SKM-1 treated with dmso at 0.1 percent for 144 hours (cell line): ENCODE results near the gene TSPYL1.
"Not testable (repeated sequence)": the region's sequence is repeated elsewhere in the genome, so short reads cannot be mapped to it uniquely, and the experiment has no call there.

ENCODE experiments used
- DNase-seq: peaks from one replicate; lab custom pipeline; 2025; ENCODE audit not compliant: unreplicated experiment; lab: John Stamatoyannopoulos, UW

The TSPYL1 gene

GRCh38 chr6:116279232-116280160 is at the start of gene TSPYL1:
Gene TSPYL1, minus strand, starts transcription at chr6:116279930. Its CDS starts 100 bp downstream, at chr6:116279830.
- DNase-seq, result peak; percentile 96

GRCh38 chr6:116329156-116329555 is 49.4 kb upstream of the TSPYL1 start:
- no peak for DNase-seq

GRCh38 chr6:116328528-116328903 is 48.8 kb upstream of the TSPYL1 start:
- no peak for DNase-seq

GRCh38 chr6:116327803-116328527 is 48.2 kb upstream of the TSPYL1 start:
- DNase-seq, result no peak

- no peak for DNase-seq
These were observed 47.3 kb upstream of the TSPYL1 start for GRCh38 chr6:116326996-116327395.

GRCh38 chr6:116326181-116326671 is 46.5 kb upstream of the TSPYL1 start:
- DNase-seq, result no peak

GRCh38 chr6:116325634-116326132 is 46.0 kb upstream of the TSPYL1 start:
- DNase-seq, result not testable (repeated sequence)

- DNase-seq, result no peak
These were observed 44.1 kb upstream of the TSPYL1 start for GRCh38 chr6:116323863-116324262.

GRCh38 chr6:116321933-116322332 is 42.2 kb upstream of the TSPYL1 start:
- DNase-seq, result not testable (repeated sequence)

- no peak for DNase-seq
These were observed 37.2 kb upstream of the TSPYL1 start for GRCh38 chr6:116316772-116317467.

GRCh38 chr6:116314878-116315277 is 35.1 kb upstream of the TSPYL1 start:
- peak; percentile 64 for DNase-seq

GRCh38 chr6:116314218-116314617 is 34.5 kb upstream of the TSPYL1 start:
- DNase-seq, result no peak

GRCh38 chr6:116313101-116313776 is 33.5 kb upstream of the TSPYL1 start:
- no peak for DNase-seq

GRCh38 chr6:116309657-116310056 is 29.9 kb upstream of the TSPYL1 start:
- DNase-seq, result no peak

- DNase-seq, result no peak
These were observed 29.3 kb upstream of the TSPYL1 start for GRCh38 chr6:116309001-116309400.

GRCh38 chr6:116307633-116308032 is 27.9 kb upstream of the TSPYL1 start:
- DNase-seq, result no peak

GRCh38 chr6:116307001-116307400 is 27.3 kb upstream of the TSPYL1 start:
- no peak for DNase-seq

GRCh38 chr6:116304538-116305097 is 24.9 kb upstream of the TSPYL1 start:
- DNase-seq, result no peak

GRCh38 chr6:116301104-116301503 is 21.4 kb upstream of the TSPYL1 start:
- DNase-seq, result no peak

- no peak for DNase-seq
These were observed 20.8 kb upstream of the TSPYL1 start for GRCh38 chr6:116300566-116300965.
